Measurements from ENCODE around the gene PDE4D.

Gene PDE4D

GRCh38 chr5:59287361-59287760 is 606.2 kb downstream of the PDE4D start:
- DNase-seq (ENCODE audit: low read depth in 2 of 2), result no peak

DNA sequence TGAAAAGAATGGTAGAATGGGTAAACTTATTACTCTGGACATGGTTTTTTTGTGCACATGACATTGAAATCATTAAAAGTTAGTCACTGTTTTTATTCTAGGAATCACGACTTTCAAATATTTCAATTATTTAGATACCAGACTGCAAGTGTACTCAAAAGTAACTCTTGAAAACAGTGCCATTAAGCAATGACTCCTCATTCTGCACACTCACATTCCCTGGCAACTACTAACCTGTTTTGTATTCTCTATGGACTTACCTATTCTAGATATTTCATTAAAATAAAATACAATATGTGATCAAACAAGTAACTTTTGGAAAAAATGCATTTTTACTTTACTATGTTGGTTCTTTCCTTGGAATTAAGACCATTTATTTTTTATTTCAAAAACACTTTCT is 607.0 kb downstream of the PDE4D start:
- no peak for DNase-seq (ENCODE audit: low read depth in 2 of 2)

- DNase-seq (ENCODE audit: low read depth in 2 of 2), result no peak
Observed at GRCh38 chr5:59285300-59286016, 608.1 kb downstream of the PDE4D start.

DNA sequence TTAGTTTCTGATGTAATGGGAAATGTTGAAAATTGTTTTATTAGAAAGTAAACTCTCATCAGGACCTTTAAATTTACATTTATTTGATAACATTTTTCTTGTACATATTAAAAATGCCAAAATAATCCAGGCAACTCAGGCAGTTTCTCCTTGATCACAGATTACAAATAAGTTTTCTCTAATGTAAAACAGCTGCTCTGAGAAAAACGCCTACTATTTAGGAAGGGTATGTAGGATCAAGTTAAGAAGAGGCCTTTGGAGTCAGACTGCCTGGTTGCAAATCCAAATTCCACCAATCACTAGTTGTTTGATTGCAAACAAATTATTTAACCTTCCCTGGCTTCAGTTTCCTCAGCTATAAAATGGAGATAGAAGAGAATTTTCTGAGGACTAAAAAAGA is 610.8 kb downstream of the PDE4D start:
- no peak for DNase-seq (ENCODE audit: low read depth in 2 of 2)

DNA sequence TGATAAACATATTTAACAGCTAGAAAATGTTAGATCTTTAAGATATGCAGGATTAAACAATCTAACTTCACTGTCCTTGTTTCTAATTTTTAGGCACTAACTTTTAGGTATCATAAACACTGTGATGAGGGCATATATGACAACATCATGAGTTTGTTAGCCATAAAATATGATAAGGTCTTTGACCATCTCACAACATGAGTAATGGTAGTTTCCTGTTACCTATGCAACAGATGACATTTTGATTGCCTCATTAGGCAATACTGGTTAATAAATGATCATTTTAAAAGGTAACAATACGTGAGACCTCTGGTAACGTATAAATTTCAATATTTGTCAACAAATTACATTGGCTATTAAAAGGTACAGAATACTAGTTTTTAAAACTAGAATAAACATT is 613.5 kb downstream of the PDE4D start:
- no peak for DNase-seq (ENCODE audit: low read depth in 2 of 2)

DNA sequence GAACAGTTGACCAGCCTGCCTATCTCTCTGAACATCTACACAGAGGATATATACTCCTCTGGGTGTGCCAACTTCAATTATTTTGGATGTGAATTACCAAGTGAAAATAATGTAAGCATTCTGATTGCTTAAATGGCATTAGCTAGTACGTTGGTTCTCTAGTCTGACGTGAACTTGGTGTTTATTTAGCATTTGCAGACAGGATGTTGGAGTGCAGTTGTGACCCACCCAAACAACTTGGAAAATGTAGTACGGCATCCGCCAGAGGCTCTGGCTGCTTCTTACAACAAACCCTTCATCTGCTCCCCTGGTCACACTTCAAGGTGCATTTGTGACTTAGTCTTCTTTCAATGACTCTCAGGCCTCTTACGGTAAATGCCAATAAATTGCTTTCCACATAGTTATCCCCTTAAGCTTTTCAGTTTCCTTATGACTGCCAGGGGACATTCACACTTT is 616.6 kb downstream of the PDE4D start:
- no peak for DNase-seq (ENCODE audit: low read depth in 2 of 2)

DNA sequence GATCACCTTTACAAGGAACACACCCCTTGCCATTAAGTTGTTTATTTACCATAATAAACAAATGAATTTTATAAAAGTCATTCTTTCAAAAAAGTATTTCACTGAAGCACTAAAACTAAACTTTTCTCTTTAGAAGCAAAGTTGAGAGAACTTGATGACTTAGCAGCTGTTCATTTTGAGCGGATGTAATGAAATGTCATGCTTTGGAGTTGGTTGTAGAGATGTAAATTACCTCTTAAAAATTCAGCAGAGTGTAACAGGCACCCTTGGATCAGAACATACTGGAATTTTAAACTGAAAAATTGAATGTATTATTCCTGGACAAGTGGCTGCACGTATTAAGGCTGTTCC is 617.2 kb downstream of the PDE4D start:
- no peak for DNase-seq (ENCODE audit: low read depth in 2 of 2)

- no peak for DNase-seq (ENCODE audit: low read depth in 2 of 2)
Observed at GRCh38 chr5:59275510-59276324, 617.8 kb downstream of the PDE4D start.

- DNase-seq (ENCODE audit: low read depth in 2 of 2), result no peak
Observed at GRCh38 chr5:59275170-59275509, 618.4 kb downstream of the PDE4D start.

DNA sequence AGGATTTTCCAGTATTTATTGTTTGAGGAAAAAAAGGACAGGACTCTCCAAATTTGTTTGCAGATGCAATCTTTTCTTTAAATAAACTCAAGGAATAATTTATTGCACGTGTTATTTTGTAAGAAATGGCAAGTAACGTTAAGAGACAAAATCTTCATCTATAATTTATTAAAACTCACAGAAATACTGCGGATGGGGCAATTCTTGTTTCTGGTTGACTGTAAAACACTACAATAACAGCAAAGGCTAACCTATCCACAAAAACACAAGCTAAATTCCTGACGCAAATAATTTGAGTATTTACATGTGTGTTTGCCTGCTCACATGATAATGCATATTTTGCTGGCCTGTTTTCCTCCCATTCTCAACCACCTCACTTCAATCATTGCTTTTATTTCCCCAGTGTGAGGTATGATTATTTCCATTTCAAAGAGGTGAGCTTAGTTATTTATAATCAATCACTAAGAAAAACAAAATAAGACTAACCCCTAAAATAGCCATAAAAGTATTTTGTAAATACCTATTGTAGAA is 619.4 kb downstream of the PDE4D start:
- DNase-seq (ENCODE audit: low read depth in 2 of 2), result no peak

DNA sequence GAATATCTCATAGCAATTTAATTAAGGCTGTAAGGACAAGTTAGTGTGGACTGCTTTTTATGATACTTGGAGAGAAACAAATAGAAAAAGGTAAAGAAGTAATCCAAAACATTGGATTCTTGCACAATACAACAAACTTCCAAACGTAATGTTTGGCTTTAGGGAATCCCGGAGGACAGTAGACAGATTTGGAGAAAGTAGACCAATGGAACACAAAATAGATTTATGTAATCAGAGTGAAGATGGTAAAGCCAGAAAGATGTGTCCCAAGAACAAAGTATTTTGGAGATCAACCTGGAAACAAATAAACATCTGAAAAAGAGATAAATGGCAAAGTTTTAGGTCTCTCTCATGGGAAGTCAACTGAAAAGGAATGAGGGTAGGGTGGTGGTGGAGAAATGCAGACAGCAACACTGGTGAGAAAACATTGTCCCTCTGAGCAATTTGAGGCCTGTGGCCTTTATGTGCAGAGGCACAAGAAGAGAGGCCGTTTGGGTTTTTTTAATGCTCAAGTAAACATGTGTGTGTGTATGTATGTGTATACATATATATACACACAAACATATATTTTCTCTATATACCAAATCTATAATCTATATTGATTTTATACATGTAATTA is 620.6 kb downstream of the PDE4D start:
- DNase-seq (ENCODE audit: low read depth in 2 of 2), result no peak

GRCh38 chr5:59268756-59269415 is 624.6 kb downstream of the PDE4D start:
- DNase-seq (ENCODE audit: low read depth in 2 of 2), result no peak

DNA sequence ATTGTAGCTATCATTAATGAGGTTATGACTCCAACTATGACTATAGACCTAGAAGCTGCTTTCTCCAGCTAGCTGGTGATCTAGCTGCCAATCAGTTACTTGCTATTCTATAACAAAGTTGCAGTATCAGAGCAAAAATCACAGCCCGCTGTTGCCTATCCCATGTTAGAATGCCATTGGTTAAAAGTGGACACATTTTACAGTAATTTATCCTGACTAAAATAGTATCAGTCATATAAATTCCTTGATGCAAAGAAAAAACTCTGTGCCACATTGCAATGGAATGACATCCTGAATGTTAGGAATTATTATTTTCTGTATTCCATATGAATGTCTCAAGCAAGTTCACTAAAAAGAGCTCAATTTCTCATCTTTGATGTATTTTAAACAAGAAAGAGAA is 626.5 kb downstream of the PDE4D start:
- DNase-seq (ENCODE audit: low read depth in 2 of 2), result no peak

DNA sequence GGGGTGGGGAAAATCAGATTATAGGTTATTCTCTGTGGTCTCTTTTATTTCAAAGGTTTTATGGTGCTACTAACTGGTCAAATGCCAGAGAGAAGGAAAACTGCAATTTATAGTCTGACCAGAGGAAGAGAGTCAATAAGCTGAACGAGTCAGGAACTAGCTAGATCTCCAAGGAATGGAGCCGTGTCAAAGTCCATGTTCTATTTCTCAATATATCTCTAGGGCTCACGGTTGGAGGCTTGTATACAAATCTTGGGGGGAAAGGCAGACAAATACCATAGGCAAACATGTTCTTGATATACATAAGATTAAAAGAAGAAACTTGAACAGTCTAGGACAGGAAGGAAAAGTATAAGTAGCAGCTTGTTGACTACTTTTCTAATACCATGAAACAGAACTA is 627.1 kb downstream of the PDE4D start:
- DNase-seq (ENCODE audit: low read depth in 2 of 2), result no peak

DNA sequence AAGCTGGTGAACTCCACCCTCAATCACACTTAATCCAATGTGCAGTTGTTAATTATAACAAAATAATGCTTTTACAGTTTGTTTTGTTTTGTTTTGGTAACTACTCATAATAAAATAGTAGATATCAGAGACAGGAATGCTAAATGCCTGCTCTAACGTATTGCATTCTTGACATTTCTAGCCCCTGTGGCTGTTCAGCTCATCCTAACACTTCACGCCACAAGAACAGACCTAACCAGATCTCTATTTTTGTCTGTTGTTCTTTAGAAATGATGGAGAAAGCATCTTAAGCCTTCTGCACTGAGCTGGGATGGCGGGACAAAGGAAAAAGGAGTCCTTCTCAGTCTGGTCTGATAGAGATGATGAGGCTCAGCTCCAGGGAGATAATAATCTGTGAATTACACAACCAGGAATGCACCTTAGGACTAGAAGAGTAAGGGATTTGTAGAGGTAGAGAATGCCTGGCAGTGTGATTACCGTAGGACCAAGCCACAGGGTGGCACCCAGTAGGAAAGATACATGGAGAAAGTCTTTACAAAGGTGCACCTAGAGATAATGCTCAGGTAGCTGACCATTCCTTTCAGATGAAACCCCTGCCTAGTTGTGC is 628.8 kb downstream of the PDE4D start:
- DNase-seq (ENCODE audit: low read depth in 2 of 2), result no peak

DNA sequence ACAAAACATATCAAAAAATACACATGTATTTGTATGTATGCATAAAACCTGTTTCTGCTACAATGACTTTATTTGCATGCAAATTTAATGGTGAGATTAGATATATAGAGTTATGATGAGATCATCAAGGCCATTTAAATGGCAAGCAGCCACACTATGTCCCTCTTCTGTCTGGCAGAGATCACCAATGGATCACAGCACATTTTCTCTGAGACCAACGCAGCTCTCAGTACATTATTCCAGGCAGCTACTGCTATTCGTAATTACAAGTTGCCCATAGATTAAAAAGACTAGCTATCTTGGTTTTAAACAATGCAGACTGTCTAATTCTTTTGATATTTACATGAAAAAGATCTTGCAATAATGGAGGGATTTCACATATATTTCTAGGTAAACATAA is 629.5 kb downstream of the PDE4D start:
- DNase-seq (ENCODE audit: low read depth in 2 of 2), result no peak

- DNase-seq (ENCODE audit: low read depth in 2 of 2), result no peak
Observed at GRCh38 chr5:59261969-59262368, 631.6 kb downstream of the PDE4D start.

DNA sequence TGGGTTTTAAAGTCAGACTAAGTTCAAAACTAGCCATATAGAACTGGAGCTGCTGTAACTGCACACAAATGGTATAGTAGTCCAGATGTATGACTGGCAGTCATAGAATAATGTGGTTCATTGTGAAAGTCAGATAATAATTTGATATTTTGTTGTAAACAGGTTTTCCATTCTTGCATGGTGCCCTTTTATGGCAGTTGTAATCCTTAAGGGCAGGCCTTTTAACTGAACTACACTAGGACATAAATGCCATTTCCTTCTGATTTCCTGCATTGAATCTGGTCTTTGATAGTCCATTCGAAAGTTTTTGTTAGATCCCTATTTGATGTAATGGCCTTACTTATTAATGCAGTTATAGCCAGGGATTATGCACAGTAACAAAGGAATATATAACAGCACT is 632.6 kb downstream of the PDE4D start:
- no peak for DNase-seq (ENCODE audit: low read depth in 2 of 2)

- no peak for DNase-seq (ENCODE audit: low read depth in 2 of 2)
Observed at GRCh38 chr5:59260200-59260599, 633.3 kb downstream of the PDE4D start.

DNA sequence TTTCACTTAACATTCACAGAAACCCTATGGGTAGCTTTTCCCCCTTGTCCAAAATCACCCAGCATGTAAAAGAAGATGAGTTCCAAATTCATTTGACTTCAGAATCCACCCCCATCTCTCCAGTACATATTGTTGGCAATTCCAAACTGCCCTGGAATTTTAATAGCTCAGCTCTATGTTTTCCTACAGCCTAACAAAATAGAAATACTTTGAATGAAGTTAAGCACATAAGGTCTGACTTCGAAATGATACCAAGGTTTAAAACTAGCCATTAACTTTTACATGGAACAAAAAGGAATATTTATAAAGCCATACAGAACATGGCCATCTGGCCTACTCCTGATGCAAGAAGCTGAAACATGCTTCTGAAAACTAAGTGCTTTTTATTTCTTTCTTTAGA is 634.3 kb downstream of the PDE4D start:
- no peak for DNase-seq (ENCODE audit: low read depth in 2 of 2)

DNA sequence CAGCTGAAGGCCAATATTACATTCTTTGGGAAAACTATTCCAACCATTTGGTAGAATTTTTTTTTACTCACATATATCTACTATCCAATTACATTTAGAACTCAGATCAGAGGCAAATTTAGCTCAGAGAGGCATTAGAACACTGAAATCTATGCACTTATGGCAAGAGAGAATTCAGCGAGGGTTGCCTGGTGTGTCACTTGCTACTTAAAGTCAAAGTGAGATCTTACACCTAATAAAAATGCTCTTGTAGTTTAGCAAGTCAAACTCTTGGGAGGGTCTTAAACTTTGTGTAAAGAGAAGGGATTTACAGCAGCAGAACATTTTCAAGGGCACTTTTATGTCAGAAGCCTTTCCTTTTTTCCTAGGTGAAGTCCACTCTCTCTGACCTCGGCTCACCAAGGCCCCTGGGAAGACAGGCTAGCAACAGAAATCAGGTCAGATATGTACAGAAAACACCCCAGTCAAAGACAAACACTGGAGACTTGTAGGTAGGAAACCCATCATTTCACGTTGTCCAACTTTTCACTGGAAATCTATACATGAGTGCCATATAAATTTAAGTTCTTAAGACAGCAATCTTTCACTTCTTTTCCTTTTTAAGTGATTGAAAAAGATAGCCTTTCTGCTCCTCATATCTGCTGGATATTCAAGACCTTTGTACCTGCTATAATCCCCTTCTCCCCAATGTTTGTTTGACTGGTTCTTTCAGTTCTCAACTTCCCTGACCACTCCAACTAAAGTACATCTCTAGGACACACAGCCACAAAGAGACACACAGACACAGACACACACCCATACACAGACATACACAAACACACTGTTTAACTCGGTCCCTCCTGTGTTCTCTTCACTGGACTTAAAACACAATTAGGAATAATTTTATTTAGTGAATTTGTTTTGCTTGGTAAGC is 635.8 kb downstream of the PDE4D start:
- DNase-seq (ENCODE audit: low read depth in 2 of 2), result no peak

Measured in stimulated activated CD8-positive, alpha-beta memory T cell treated with anti-CD3 and anti-CD28 coated beads, Interleukin-2, amount 100 ng/mL, for 1 hour (primary cell).